GM12873 (cell line): ENCODE results near the gene GCNT2.

ENCODE experiments used
- TF ChIP-seq, protein P1 (sequence below): IDR thresholded peaks from 2 replicates; pipeline ENCODE4 v1.5.1; 2012; ENCODE audit warnings: low read depth, mild to moderate bottlenecking, moderate library complexity, low read length, control low read depth; ENCODE audit not compliant: insufficient read depth; ENCODE audit errors: missing control alignments

Gene GCNT2

DNA sequence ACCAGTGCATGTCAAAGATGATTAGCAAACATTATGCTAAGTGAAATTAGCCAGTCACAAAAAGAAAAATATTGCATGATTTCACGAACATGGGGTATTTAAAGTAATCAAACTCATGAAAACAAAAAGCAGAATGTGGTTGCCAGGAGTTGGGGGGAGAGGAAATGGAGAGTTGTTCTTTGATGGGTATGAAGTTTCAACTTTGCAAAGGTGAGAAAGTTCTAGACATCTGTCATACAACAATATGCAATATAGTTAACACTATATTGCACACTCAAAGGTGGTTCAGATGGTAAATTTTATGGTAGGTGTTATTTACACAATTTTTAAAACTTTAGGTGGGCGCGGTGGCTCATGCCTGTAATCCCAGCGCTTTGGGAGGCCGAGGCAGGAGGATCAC, 13.4 kb upstream of the GCNT2 start:
- TF ChIP-seq, protein P1, sequence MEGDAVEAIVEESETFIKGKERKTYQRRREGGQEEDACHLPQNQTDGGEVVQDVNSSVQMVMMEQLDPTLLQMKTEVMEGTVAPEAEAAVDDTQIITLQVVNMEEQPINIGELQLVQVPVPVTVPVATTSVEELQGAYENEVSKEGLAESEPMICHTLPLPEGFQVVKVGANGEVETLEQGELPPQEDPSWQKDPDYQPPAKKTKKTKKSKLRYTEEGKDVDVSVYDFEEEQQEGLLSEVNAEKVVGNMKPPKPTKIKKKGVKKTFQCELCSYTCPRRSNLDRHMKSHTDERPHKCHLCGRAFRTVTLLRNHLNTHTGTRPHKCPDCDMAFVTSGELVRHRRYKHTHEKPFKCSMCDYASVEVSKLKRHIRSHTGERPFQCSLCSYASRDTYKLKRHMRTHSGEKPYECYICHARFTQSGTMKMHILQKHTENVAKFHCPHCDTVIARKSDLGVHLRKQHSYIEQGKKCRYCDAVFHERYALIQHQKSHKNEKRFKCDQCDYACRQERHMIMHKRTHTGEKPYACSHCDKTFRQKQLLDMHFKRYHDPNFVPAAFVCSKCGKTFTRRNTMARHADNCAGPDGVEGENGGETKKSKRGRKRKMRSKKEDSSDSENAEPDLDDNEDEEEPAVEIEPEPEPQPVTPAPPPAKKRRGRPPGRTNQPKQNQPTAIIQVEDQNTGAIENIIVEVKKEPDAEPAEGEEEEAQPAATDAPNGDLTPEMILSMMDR = no peak

GRCh38 chr6:10510592-10511367, 10.4 kb upstream of the GCNT2 start:
- TF ChIP-seq, protein P1 = peak; percentile 92

DNA sequence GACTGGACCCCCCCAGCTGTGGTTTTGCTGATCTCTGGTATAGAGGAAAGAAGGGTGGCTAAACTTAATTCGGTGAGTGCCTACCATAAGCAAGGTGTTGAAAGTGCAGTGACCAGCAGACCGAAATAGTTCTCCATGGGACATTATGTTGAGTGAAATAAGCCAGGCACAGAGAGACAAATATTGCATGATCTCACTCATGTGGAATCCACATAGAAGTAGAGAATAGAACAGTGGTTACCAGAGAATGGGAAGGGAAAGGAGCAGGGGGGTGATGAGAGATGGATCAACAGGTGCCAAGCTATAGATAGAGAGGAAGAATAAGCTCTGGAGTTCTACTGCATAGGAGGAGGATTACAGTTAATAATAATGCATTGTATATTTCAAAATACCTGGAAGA, 9.7 kb upstream of the GCNT2 start:
- TF ChIP-seq, protein P1 = no peak

DNA sequence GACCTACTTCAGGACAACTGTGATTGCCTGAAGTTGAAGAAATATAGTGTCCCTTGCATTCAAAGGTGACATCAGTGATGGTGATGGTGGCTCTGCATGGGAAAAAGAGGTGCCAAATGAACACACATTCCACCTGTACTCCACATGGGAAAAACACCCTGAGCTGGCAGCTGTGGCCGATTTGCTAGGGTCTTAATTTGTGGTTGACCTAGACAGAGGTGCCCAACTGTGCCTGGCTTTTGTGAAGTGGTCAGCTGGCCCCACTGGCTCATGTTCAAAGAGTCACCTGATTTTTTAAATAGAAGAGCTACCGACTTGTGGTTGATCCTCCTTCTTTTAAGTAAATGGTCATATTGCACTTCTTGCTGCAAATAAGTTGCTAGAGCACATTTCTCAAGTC, 7.6 kb upstream of the GCNT2 start:
- TF ChIP-seq, protein P1 = no peak

DNA sequence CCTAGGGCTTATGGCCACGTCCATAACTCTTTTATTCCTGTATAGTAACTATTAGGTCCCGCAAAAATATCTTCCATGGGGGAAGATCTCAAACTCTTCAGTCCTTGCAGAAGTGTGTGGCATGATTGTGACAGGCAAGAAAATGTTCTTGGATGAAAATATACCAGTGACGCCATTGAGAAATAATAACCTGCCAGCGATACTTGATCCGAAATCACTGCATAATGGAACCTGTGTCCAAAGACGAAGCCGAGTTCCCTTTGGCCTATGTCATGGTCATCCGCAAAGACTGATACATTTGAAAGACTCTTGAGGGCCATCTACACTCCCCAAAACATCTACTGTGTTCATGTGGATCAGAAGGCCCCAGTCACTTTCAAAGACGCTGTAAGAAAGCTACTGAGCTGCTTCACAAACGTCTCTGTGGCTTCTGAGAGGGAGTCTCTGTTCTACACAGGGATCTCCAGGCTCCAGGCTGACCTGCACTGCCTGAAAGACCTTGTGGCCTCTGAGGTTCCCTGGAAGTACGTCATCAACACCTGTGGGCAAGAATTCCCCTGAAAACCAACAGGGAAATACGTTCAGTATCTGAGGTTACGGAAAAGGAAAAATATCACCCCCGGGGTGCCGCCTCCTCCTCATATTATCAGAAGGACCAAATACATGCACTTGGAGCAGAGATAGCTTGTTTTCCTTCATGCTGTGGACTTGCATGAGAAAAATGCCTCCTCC, 6.9 kb upstream of the GCNT2 start:
- TF ChIP-seq, protein P1 = no peak

GRCh38 chr6:10516953-10517352, 4.2 kb upstream of the GCNT2 start:
- TF ChIP-seq, protein P1 = no peak

GRCh38 chr6:10518557-10519407, 2.4 kb upstream of the GCNT2 start:
- TF ChIP-seq, protein P1 = no peak
